Measurements from ENCODE around the gene CASP8. TPM values are rescaled to one million over a fixed set of nuclear protein-coding genes. Genes with fewer than 3 reads are reported as not detected.

CASP8 gene
- total and polyA plus RNA-seq, 2 of the 13 experiments (the other 11 are each of a cell fraction or from before 2014, with no cell fraction given), result 25.0 to 52.8 TPM

- TF ChIP-seq ZNF629 (CRISPR knock-in tag; conservative IDR thresholded peaks at IDR 0.05) (no peak), EED (CRISPR knock-in tag; IDR thresholded peaks at IDR 0.05) (0 out of 2 replicates have a peak, but pooled peaks have one; percentile 45), MIXL1 (CRISPR knock-in tag; IDR thresholded peaks at IDR 0.05) (no peak), ZSCAN29 (CRISPR knock-in tag; conservative IDR thresholded peaks at IDR 0.05) (peak; percentile 45; the same call in 1 of the 2 replicates), ZBTB2 (CRISPR knock-in tag; IDR thresholded peaks at IDR 0.05; ENCODE audit: low read depth) (no peak), HOXA7 (CRISPR knock-in tag; IDR thresholded peaks at IDR 0.05) (no peak), RNF2 (conservative IDR thresholded peaks at IDR 0.05; ENCODE audit: low read depth) (peak; percentile 58; the same call in 1 of the 2 replicates), PCBP2 (optimal IDR thresholded peaks at IDR 0.05; ENCODE audit: low read depth, low read length, poor library complexity, severe bottlenecking) (no peak), SNRNP70 (IDR thresholded peaks at IDR 0.05; ENCODE audit: low read depth, low read length) (no peak), ZNF260 (CRISPR knock-in tag; IDR thresholded peaks at IDR 0.05; ENCODE audit: borderline replicate concordance, low read depth) (0 out of 2 replicates have a peak, but pooled peaks have one; percentile 49), SP4 (CRISPR knock-in tag; IDR thresholded peaks at IDR 0.05) (peak; percentile 48; the same call in 1 of the 2 replicates), ZNF639 (CRISPR knock-in tag; conservative IDR thresholded peaks at IDR 0.05) (no peak), ZBTB25 (CRISPR knock-in tag; IDR thresholded peaks at IDR 0.05) (no peak), RFX1 (IDR thresholded peaks at IDR 0.05) (no peak), SP1 (IDR thresholded peaks at IDR 0.05) (no peak), SP1 (CRISPR knock-in tag; IDR thresholded peaks at IDR 0.05) (no peak), JUNB (CRISPR knock-in tag; IDR thresholded peaks at IDR 0.05; ENCODE audit: borderline replicate concordance) (no peak), ZNF484 (CRISPR knock-in tag; IDR thresholded peaks at IDR 0.05; ENCODE audit: borderline replicate concordance, low read depth) (no peak), ZNF160 (CRISPR knock-in tag; IDR thresholded peaks at IDR 0.05) (no peak), ZFX (CRISPR knock-in tag; IDR thresholded peaks at IDR 0.05; ENCODE audit: low read depth) (peak; percentile 53; the same call in 1 of the 2 replicates)
- TF ChIP-seq, protein P1, sequence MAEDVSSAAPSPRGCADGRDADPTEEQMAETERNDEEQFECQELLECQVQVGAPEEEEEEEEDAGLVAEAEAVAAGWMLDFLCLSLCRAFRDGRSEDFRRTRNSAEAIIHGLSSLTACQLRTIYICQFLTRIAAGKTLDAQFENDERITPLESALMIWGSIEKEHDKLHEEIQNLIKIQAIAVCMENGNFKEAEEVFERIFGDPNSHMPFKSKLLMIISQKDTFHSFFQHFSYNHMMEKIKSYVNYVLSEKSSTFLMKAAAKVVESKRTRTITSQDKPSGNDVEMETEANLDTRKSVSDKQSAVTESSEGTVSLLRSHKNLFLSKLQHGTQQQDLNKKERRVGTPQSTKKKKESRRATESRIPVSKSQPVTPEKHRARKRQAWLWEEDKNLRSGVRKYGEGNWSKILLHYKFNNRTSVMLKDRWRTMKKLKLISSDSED (CRISPR knock-in tag; IDR thresholded peaks at IDR 0.05), result no peak
- TF ChIP-seq, protein P2, sequence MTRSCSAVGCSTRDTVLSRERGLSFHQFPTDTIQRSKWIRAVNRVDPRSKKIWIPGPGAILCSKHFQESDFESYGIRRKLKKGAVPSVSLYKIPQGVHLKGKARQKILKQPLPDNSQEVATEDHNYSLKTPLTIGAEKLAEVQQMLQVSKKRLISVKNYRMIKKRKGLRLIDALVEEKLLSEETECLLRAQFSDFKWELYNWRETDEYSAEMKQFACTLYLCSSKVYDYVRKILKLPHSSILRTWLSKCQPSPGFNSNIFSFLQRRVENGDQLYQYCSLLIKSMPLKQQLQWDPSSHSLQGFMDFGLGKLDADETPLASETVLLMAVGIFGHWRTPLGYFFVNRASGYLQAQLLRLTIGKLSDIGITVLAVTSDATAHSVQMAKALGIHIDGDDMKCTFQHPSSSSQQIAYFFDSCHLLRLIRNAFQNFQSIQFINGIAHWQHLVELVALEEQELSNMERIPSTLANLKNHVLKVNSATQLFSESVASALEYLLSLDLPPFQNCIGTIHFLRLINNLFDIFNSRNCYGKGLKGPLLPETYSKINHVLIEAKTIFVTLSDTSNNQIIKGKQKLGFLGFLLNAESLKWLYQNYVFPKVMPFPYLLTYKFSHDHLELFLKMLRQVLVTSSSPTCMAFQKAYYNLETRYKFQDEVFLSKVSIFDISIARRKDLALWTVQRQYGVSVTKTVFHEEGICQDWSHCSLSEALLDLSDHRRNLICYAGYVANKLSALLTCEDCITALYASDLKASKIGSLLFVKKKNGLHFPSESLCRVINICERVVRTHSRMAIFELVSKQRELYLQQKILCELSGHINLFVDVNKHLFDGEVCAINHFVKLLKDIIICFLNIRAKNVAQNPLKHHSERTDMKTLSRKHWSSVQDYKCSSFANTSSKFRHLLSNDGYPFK (CRISPR knock-in tag; IDR thresholded peaks at IDR 0.05; ENCODE audit: borderline replicate concordance), result peak; percentile 56; the same call in 1 of the 2 replicates
Measured at GRCh38 chr2:201257956-201258665, 2.2 kb upstream of the CASP8 start (continued).

All from HepG2 (cell line).